Neuron (in vitro differentiated cells): ENCODE measurements around the gene CLDN8.

Experiments used
- H2AFZ ChIP-seq: one replicate; pipeline ENCODE4 v1.6.1; 2013; ENCODE audit warnings: low read depth, mild to moderate bottlenecking, inconsistent platforms, low read length, moderate library complexity
- H3K27me3 ChIP-seq: one replicate; pipeline ENCODE4 v1.6.1; 2013; ENCODE audit warnings: low read length; ENCODE audit not compliant: insufficient read depth
- H3K36me3 ChIP-seq: one replicate; pipeline ENCODE4 v1.6.1; 2013; ENCODE audit warnings: low read length; ENCODE audit not compliant: insufficient read depth
- H3K4me1 ChIP-seq: one replicate; pipeline ENCODE4 v1.6.1; 2013; ENCODE audit warnings: low read length; ENCODE audit not compliant: insufficient read depth
- H3K4me3 ChIP-seq: 2 replicates; pipeline ENCODE4 v1.5.1; 2013; ENCODE audit warnings: mild to moderate bottlenecking, low read length, moderate library complexity
- H3K9me3 ChIP-seq: one replicate; pipeline ENCODE4 v1.6.1; 2013; ENCODE audit warnings: low read length

The CLDN8 gene

DNA sequence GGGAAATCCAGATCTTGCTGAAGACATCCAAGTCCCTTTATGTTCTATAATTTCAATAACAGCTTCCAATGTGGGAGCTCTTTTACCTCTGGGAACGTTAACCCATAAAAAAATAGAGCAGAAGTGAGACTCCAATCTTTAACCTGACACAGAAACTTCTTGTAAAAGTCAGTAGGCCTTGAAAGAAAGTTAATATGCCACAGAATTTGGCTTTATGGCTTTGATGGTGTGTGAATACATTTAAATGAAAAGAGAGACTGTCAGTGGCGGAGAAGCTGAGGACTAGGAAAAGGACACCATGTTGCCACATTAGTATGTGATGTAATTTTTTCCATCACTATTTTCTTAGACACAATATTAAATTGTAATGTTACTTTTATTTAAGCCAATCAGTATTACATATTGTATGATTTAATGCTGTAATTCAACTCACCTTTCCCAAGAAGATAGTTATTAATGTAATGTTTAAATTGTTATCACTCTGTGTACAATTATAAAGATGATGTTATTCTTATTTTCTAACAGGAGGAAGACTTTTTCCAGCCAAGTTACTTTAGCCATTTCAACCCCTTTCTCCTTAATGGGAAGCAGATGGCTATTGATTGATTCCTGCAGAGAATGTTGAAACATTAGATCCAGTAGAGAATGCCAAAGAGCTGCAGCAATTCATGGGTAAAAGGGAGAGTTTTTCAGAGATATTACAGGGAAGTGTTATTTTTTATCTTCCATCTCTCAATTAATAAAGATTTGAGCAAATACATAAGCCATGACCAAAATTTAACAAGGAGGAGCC, 17.5 kb upstream of the CLDN8 start:
- H3K9me3 ChIP-seq = no peaks in the 10 kb centered on the region
- no peaks in the 10 kb centered on the region for H3K36me3 ChIP-seq
- H2AFZ ChIP-seq = no peak overlapping the region
- no peaks in the 10 kb centered on the region for H3K4me1 ChIP-seq
- no peak overlapping the region for H3K4me3 ChIP-seq
- H3K27me3 ChIP-seq = no peaks in the 10 kb centered on the region

DNA sequence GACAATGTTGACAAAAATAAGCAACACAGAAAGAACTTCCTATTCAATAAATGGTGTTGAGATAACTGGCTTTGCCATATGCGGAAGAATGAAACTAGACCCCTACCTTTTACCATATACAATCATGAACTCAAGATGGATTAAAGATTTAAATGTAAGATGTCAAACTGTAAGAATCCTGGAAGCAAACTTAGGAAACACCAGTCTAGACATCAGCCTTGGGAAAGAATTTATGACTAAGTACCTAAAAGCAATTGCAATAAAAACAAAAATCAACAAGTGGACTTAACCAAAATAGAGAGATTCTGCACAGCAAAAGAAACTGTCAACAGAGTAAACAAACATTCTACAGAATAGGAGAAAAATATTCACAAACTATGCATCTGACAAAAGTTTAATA, 16.1 kb upstream of the CLDN8 start:
- Histone ChIP-seq H3K27me3 (no peaks in the 10 kb centered on the region), H2AFZ (no peak overlapping the region), H3K36me3 (no peaks in the 10 kb centered on the region), H3K4me1 (peaks cover 10% of the 10 kb centered on the region), H3K4me3 (no peak overlapping the region), H3K9me3 (no peaks in the 10 kb centered on the region)

GRCh38 chr21:30227633-30228404, 11.9 kb upstream of the CLDN8 start:
- H3K4me3 ChIP-seq = no peak overlapping the region
- no peak overlapping the region for H2AFZ ChIP-seq
- H3K4me1 ChIP-seq = peaks cover 15% of the 10 kb centered on the region
- H3K27me3 ChIP-seq = no peaks in the 10 kb centered on the region
- no peaks in the 10 kb centered on the region for H3K9me3 ChIP-seq
- no peaks in the 10 kb centered on the region for H3K36me3 ChIP-seq

DNA sequence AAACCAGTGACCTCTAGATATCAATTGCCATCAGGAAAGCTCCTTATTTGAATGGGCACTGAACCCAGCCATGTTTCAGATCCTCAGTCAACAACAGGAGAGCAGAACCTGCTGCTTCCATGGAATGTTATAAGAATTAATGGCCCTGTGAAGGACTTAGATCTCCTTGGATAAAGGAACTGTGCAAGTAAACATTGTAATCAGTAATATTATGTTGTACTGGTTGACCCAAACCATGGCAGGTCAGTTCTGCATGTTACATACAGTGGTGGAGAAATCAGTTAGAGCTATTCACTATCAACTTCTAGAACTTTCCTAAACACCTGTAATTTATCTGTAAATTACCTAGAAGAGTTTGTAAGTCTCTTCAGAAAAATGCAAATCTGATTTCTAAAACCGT, 11.2 kb upstream of the CLDN8 start:
- Histone ChIP-seq H3K9me3 (no peaks in the 10 kb centered on the region), H2AFZ (no peak overlapping the region), H3K27me3 (no peaks in the 10 kb centered on the region), H3K4me1 (peaks cover 15% of the 10 kb centered on the region), H3K36me3 (no peaks in the 10 kb centered on the region), H3K4me3 (no peak overlapping the region)

DNA sequence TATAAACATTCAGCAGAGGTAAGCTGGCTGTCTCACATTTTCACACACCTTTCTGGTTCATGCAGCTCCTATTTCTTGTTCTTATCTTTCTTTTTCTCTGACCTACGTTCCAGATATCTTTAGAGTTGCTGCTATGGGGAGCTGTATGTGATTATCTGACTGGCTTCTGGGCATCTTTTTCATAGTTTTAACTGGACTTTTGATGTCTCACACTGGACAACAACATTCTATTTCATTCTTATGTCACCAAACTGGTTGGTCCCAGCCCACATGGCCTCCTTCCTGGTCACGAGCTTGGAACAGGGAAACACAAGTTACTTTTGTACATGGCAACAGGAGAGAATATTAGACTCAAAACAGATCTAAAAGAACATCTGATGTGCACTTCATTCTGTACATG, 7.7 kb upstream of the CLDN8 start:
- Histone ChIP-seq H3K4me1 (peaks cover 15% of the 10 kb centered on the region), H3K36me3 (no peaks in the 10 kb centered on the region), H2AFZ (no peak overlapping the region), H3K9me3 (no peaks in the 10 kb centered on the region), H3K4me3 (no peak overlapping the region), H3K27me3 (no peaks in the 10 kb centered on the region)

DNA sequence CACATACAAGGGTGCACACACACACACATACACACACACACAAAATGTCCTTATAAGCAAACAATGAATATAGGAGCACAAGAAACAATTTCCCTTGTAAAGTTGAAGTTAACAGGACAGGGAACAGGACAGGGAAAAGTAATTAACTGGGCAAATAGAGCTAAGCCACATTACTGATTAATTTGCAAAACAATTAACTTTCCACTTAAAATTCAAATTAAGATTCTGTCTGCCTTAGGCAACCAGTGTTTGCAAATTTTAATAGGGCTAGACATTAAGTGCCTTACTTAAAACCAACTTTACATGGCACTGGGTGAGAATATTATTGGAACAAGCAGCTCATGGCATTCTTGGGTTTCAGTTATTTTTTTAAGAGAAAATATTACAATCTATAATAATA, 6.8 kb upstream of the CLDN8 start:
- Histone ChIP-seq H3K4me1 (peaks cover 11% of the 10 kb centered on the region), H3K27me3 (no peaks in the 10 kb centered on the region), H2AFZ (no peak overlapping the region), H3K36me3 (no peaks in the 10 kb centered on the region), H3K9me3 (no peaks in the 10 kb centered on the region), H3K4me3 (no peak overlapping the region)

- Histone ChIP-seq H3K4me3 (no peak overlapping the region), H3K36me3 (no peaks in the 10 kb centered on the region), H3K27me3 (no peaks in the 10 kb centered on the region)
These were observed 4.8 kb downstream of the CLDN8 start for GRCh38 chr21:30211071-30211470.

DNA sequence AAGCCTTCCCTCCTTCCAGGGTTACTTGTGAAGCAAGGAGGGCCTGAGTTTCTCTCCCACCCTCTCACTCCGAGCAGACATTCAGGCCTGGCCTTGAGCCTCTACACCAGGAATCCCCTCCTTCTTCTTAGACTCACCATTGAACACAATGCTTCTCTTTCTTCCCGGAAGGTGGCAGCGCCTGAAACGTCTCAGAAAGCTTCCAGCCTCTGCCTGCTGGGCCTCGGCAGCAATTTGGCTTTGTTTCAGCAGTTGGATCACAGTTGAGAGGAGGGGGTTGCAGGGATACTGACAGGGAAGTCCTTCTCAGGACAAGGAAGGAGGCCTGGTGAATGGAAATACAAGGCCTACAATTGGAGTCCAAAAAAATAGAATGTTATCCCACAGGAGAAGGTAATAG, 6.3 kb downstream of the CLDN8 start:
- Histone ChIP-seq H3K27me3 (no peaks in the 10 kb centered on the region), H3K36me3 (no peaks in the 10 kb centered on the region), H3K4me3 (no peak overlapping the region), H3K4me1 (no peaks in the 10 kb centered on the region), H2AFZ (no peak overlapping the region), H3K9me3 (no peaks in the 10 kb centered on the region)

More at GRCh38 chr21:30211071-30211470, 4.8 kb downstream of the CLDN8 start:
- no peaks in the 10 kb centered on the region for H3K9me3 ChIP-seq
- no peaks in the 10 kb centered on the region for H3K4me1 ChIP-seq
- no peak overlapping the region for H2AFZ ChIP-seq

GRCh38 chr21:30207252-30207579, 8.7 kb downstream of the CLDN8 start:
- no peak overlapping the region for H2AFZ ChIP-seq
- no peaks in the 10 kb centered on the region for H3K36me3 ChIP-seq
- H3K9me3 ChIP-seq = no peaks in the 10 kb centered on the region
- no peak overlapping the region for H3K4me3 ChIP-seq
- no peaks in the 10 kb centered on the region for H3K4me1 ChIP-seq
- no peaks in the 10 kb centered on the region for H3K27me3 ChIP-seq

GRCh38 chr21:30206551-30207251, 9.2 kb downstream of the CLDN8 start:
- H3K4me3 ChIP-seq = no peak overlapping the region
- H2AFZ ChIP-seq = no peak overlapping the region
- H3K4me1 ChIP-seq = no peaks in the 10 kb centered on the region
- no peaks in the 10 kb centered on the region for H3K36me3 ChIP-seq
- no peaks in the 10 kb centered on the region for H3K27me3 ChIP-seq
- H3K9me3 ChIP-seq = no peaks in the 10 kb centered on the region

GRCh38 chr21:30200000-30200399, 15.9 kb downstream of the CLDN8 start:
- no peaks in the 10 kb centered on the region for H3K27me3 ChIP-seq
- no peak overlapping the region for H3K4me3 ChIP-seq
- no peaks in the 10 kb centered on the region for H3K4me1 ChIP-seq
- H3K9me3 ChIP-seq = no peaks in the 10 kb centered on the region
- no peak overlapping the region for H2AFZ ChIP-seq
- no peaks in the 10 kb centered on the region for H3K36me3 ChIP-seq

DNA sequence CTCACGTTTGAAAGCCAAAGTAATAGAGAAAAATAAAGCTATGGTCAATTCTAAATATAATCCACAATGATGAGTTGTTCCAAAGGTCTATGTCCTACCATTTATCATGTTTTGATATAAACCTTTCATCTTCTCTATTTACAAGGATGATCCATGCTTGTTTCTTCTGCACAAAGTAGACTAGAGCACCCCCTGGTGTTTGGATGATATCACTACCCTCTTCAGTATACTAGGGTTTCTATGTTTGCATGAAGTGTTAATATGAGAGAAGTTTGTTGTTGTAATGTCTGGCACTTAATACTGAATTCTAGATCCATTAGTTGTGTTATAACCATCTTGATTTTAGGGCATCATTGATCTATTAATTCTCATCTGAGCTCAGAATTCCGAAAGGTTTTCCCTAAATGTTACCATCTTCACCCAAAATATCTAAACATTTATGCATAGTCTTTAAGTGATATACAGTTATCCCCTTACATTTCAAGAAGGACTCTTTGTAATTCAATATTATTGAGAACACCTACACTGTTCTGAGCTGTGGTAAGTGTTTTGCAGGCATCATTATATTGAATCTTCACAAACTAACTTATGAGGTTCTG, 21.1 kb downstream of the CLDN8 start:
- Histone ChIP-seq H3K36me3 (no peaks in the 10 kb centered on the region), H3K9me3 (no peaks in the 10 kb centered on the region), H3K4me3 (no peak overlapping the region), H2AFZ (no peak overlapping the region), H3K27me3 (no peaks in the 10 kb centered on the region), H3K4me1 (no peaks in the 10 kb centered on the region)

DNA sequence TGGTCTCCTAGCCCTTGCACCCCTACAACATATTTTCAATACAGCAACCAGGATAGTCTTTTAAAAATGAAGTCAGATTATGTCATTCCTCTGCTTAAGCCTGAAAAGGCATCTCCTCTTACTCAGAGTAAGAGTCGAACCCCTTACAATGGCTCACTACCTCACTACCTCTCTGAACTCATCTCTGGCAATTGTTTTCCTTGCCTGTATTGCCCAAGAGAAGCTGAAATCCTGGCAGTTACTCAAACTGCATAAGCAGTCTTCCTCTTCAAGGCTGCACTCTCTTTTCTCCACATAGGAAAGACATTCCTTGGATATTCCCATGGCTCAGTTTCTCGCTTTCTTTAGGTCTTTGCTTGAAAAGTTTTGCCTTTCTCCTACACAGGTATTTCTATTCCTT, 22.7 kb downstream of the CLDN8 start:
- Histone ChIP-seq H3K36me3 (no peaks in the 10 kb centered on the region), H3K4me3 (no peak overlapping the region), H3K9me3 (no peaks in the 10 kb centered on the region), H3K4me1 (no peaks in the 10 kb centered on the region), H2AFZ (no peak overlapping the region), H3K27me3 (no peaks in the 10 kb centered on the region)
